ENCODE data around the gene SLC19A1.

DNA sequence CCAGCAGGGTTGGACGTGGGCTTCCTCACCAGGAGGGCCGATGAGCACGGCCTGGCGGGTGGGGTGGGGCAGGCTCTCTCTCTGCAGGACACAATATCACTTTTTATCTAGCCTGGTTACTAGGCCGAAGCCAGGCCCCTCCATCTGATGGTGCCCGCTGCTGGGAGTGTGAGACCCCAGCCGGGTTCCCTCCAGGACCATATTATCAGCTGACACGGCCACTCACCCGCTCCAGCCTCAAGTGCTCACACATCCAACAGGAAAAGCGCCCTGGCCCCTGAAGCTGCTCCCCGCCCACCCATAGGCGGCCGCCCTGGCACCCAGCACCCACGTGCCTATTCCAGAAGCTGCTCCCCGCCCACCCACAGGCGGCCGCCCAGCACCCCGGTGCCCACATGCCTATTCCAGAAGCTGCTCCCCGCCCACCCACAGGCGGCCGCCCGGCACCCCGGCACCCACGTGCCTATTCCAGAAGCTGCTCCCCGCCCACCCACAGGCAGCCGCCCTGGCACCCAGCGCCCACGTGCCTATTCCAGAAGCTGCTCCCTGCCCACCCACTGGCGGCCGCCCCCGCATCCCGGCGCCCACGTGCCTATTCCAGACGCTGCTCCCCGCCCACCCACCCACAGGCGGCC, 5.0 kb downstream of the SLC19A1 start:
- TF ChIP-seq, protein P1, sequence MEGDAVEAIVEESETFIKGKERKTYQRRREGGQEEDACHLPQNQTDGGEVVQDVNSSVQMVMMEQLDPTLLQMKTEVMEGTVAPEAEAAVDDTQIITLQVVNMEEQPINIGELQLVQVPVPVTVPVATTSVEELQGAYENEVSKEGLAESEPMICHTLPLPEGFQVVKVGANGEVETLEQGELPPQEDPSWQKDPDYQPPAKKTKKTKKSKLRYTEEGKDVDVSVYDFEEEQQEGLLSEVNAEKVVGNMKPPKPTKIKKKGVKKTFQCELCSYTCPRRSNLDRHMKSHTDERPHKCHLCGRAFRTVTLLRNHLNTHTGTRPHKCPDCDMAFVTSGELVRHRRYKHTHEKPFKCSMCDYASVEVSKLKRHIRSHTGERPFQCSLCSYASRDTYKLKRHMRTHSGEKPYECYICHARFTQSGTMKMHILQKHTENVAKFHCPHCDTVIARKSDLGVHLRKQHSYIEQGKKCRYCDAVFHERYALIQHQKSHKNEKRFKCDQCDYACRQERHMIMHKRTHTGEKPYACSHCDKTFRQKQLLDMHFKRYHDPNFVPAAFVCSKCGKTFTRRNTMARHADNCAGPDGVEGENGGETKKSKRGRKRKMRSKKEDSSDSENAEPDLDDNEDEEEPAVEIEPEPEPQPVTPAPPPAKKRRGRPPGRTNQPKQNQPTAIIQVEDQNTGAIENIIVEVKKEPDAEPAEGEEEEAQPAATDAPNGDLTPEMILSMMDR (IDR thresholded peaks at IDR 0.05; ENCODE audit: insufficient read depth, low read length): no peak
- TF ChIP-seq POLR2AphosphoS5 (IDR thresholded peaks at IDR 0.05; ENCODE audit: low read depth): no peak
- TF ChIP-seq REST (IDR thresholded peaks at IDR 0.05; ENCODE audit: insufficient replicate concordance, low read depth): no peak
- no peak for TF ChIP-seq GABPA (IDR thresholded peaks at IDR 0.05; ENCODE audit: low read depth)
- TF ChIP-seq SPI1 (IDR thresholded peaks at IDR 0.05; ENCODE audit: borderline replicate concordance, low read depth): no peak

Data from HL-60 (cell line).